Neural crest cell (in vitro differentiated cells): ENCODE results near the gene AUTS2. TPM values are rescaled to one million over a fixed set of nuclear protein-coding genes. Genes with fewer than 3 reads are reported as not detected.

Experiments
- DNase-seq: peaks from one replicate; pipeline ENCODE4 v3.0.0; 2021; ENCODE audit warnings: low read depth, mixed read lengths, low spot score
- H3K27ac Mint-ChIP-seq: one replicate; pipeline ENCODE4 v1.8.0; 2021; ENCODE audit warnings: mild to moderate bottlenecking, mixed read lengths; ENCODE audit not compliant: unreplicated experiment
- H3K27me3 Mint-ChIP-seq: 2 replicates; pipeline ENCODE4 v1.8.0; 2021; ENCODE audit warnings: low read depth, mild to moderate bottlenecking, mixed read lengths
- H3K36me3 Mint-ChIP-seq: 2 replicates; pipeline ENCODE4 v1.8.0; 2021; ENCODE audit warnings: low read depth, mild to moderate bottlenecking, mixed read lengths
- H3K4me1 Mint-ChIP-seq: 2 replicates; pipeline ENCODE4 v1.8.0; 2021; ENCODE audit warnings: mixed read lengths
- H3K4me3 Mint-ChIP-seq: one replicate; pipeline ENCODE4 v1.8.0; 2021; ENCODE audit warnings: mild to moderate bottlenecking, mixed read lengths
- H3K9me3 Mint-ChIP-seq: 2 replicates; pipeline ENCODE4 v1.8.0; 2021; ENCODE audit warnings: mixed read lengths
- total RNA-seq: library from RNA; stranded (reverse); gene quantifications from 2 replicates; pipeline ENCODE4 v1.2.1, GENCODE V29; 2021
- TF ChIP-seq, protein P1 (sequence below): fragments of 200-600 bp; sonication (generic); conservative IDR thresholded peaks from 2 replicates; pipeline ENCODE4 v1.5.0; 2021; ENCODE audit warnings: antibody characterized with exemption, mild to moderate bottlenecking

Gene AUTS2
- total RNA-seq, 1 donor from 2014 or later = 152 TPM

DNA sequence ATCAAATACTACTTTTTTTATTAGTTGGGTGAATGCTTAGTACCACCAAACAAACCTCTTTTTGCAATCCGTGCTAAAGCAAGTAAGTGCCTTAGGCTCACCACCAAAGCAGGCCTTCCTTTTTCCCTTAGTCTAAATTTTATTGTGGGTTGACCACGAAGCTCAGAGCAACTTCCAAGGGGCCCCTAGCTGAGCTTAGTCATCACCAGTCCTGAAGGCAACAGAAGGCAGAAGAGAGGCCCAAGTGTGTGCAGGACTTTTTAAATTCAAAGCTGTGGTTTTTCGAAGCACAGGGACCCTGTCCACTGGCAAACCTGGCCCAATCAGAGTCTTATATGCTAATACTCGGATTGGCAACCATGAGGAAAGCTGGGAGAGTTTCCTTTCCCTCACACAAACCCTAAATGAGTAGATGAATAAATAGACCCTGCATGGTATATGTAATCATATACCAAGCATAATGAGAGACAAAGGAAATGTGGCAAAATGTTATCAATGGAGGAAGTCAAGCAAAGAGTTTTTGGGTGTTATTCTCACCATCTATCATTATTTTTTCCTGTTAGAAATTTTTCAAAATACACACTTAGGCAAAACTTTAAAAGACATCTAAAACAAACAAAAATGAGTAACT, 1080.5 kb downstream of the AUTS2 start:
- TF ChIP-seq, protein P1, sequence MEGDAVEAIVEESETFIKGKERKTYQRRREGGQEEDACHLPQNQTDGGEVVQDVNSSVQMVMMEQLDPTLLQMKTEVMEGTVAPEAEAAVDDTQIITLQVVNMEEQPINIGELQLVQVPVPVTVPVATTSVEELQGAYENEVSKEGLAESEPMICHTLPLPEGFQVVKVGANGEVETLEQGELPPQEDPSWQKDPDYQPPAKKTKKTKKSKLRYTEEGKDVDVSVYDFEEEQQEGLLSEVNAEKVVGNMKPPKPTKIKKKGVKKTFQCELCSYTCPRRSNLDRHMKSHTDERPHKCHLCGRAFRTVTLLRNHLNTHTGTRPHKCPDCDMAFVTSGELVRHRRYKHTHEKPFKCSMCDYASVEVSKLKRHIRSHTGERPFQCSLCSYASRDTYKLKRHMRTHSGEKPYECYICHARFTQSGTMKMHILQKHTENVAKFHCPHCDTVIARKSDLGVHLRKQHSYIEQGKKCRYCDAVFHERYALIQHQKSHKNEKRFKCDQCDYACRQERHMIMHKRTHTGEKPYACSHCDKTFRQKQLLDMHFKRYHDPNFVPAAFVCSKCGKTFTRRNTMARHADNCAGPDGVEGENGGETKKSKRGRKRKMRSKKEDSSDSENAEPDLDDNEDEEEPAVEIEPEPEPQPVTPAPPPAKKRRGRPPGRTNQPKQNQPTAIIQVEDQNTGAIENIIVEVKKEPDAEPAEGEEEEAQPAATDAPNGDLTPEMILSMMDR = no peak
- H3K9me3 Mint-ChIP-seq = no peaks in the 10 kb centered on the region
- peaks cover under 1% of the 10 kb centered on the region for H3K4me1 Mint-ChIP-seq
- DNase-seq = no peak
- no peak overlapping the region for H3K27ac Mint-ChIP-seq
- peaks cover 10% of the 10 kb centered on the region for H3K27me3 Mint-ChIP-seq
- no peak overlapping the region for H3K4me3 Mint-ChIP-seq
- H3K36me3 Mint-ChIP-seq = peaks cover 7% of the 10 kb centered on the region

DNA sequence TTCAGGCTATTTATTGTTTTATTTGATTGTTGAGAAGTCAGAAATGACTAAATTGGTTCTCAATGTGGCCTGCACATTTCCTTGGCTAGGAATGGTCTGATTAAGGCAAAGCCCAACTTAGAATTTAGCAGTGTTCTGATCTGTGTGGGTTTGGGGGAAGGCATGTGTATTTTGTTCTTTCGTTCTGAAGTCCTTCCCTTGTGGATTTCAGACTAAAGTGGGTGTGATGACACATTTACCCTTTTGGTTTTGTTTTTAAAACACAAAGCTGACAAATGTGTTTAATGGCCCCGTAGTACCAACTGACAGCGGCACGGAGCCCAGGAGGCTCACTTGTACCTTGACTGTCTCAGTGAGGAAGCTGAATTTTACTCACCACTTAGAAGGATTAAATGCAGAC, 1081.4 kb downstream of the AUTS2 start:
- Mint-ChIP-seq H3K4me1 (no peaks in the 10 kb centered on the region), H3K36me3 (peaks cover 7% of the 10 kb centered on the region), H3K27ac (no peak overlapping the region), H3K27me3 (peaks cover 10% of the 10 kb centered on the region), H3K9me3 (no peaks in the 10 kb centered on the region), H3K4me3 (no peak overlapping the region)
- TF ChIP-seq, protein P1 = no peak
- no peak for DNase-seq

DNA sequence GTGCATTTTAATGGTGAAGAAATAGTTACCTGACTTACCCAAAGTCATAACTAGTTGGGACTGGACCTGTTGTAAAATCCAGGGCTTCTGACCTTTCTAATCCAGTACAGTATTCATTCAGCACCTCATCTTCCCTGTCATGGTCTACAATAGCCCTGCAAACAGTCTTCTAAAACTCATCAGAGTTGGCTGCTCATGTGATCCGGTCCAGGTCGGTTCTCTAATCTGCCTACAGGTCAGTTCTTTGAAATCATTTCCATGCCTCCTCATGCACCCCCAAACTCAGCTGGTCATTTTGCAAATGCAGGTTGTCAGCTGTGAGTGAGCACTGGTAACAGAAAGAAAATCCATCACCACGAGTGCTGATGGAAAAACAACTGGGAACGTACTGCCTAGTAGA, 1082.0 kb downstream of the AUTS2 start:
- Mint-ChIP-seq H3K27ac (no peak overlapping the region), H3K36me3 (peaks cover 7% of the 10 kb centered on the region), H3K4me1 (no peaks in the 10 kb centered on the region), H3K9me3 (no peaks in the 10 kb centered on the region), H3K27me3 (peaks cover 10% of the 10 kb centered on the region), H3K4me3 (no peak overlapping the region)
- DNase-seq = no peak
- TF ChIP-seq, protein P1 = no peak

DNA sequence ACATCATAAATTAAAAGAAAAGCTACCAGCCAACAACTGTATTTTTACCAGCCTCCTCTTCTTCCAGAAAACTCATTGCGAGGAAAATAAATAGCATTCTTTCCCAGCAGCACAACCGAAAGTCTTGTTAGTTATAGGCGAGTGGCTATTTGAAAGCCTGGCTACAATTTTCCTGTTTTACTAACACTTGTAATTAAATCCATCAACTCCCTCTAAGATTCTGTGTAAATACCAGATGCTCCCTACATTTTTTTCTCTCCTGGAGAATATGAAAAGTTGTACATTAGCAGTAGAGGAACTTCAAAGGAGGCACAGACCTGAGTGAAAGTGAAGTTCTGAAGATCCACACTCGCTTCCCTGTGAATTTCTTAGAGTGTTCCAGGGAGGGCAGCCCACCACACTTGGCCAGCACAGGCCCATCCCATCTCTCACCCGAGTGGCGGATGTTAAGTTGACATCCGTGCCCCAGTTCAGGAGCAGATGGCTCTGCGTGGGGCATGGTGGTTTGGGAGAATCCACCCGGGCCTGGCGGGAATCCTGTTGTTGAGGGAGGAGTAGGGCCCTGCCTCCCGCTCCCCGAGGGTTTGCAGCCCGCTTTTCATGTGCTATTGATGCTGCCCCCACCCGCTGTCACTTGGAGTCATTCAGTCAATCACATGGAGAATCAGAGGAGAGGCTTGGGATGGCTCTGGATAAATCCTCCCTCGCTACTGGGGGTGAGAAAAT, 1082.6 kb downstream of the AUTS2 start:
- Mint-ChIP-seq H3K9me3 (no peaks in the 10 kb centered on the region), H3K36me3 (peaks cover 7% of the 10 kb centered on the region), H3K27ac (peak overlapping the region; percentile 58), H3K27me3 (peaks cover 10% of the 10 kb centered on the region), H3K4me1 (no peaks in the 10 kb centered on the region), H3K4me3 (no peak overlapping the region)
- TF ChIP-seq, protein P1 = no peak
- DNase-seq = no peak

DNA sequence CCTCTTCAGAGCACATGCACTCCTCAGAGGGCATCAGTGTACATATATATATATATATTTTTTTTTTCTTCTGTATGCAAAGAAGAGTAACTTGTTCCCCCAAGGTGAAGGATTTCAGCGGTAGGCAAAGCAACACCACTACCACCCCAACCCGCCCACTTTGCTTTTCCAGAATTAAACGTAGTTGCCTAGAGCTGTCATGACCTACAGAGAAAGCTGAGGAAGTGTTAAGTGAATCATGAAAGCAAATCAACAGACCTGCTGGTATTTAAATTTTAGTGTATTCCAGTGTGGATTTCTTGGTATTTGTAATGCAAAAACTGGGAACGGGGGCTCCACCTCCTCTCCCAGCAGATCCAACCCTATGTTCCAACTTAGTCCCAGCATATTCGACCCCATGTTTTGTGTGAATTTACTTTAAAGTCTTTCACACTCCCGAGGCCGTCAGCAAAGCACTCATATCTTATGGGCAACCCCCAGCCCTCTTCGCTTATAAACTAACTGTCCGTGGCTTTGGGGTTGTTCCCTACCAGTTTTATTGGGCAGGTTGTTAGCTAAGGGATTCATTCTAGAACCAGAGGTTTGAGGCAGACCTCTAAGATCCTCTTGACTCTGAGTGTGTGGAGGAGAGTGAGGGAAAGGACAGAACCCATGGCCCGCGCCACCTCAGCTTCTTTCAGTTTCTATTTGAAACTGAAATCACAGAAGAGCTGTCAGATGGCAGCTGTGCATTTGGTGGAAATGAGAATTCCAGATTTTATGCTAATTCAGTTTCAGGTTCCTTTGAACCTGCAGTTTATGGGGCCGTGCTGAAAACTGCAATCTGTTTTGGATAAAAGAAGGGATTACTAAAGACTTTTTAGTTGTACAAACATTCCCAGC, 1083.4 kb downstream of the AUTS2 start:
- TF ChIP-seq, protein P1 = no peak
- no peak for DNase-seq
- no peaks in the 10 kb centered on the region for H3K9me3 Mint-ChIP-seq
- no peak overlapping the region for H3K27ac Mint-ChIP-seq
- peaks cover 7% of the 10 kb centered on the region for H3K36me3 Mint-ChIP-seq
- H3K4me3 Mint-ChIP-seq = no peak overlapping the region
- peaks cover 10% of the 10 kb centered on the region for H3K27me3 Mint-ChIP-seq
- no peaks in the 10 kb centered on the region for H3K4me1 Mint-ChIP-seq
